NCI-H1105 (cell line): ENCODE results near the gene DCN.
A peak's percentile ranks its signal among the peaks of the same experiment; 100 is the strongest.

ENCODE experiments used
- DNase-seq: peaks from one replicate; lab custom pipeline; 2025; lab: John Stamatoyannopoulos, UW

Gene DCN

DNA sequence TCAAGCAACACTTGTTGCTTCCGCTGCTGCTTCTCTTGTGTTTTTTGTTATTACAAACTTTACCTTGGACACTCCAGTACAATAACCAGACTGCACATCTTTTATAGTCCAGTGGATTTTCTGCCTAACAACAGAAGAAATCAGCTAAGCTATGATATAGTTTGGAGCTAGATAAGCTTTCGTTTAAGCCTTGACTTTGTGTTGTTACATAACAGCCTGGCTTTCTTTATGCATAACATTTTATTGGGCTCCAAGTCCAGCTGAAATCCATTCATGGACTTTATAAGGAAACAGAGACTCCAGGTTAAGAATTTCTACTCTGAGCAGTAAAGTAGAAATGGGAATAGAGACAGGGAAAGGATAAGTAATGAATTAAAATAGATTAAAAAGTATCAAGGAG, 3.5 kb upstream of the DCN start:
- no peak for DNase-seq

DNA sequence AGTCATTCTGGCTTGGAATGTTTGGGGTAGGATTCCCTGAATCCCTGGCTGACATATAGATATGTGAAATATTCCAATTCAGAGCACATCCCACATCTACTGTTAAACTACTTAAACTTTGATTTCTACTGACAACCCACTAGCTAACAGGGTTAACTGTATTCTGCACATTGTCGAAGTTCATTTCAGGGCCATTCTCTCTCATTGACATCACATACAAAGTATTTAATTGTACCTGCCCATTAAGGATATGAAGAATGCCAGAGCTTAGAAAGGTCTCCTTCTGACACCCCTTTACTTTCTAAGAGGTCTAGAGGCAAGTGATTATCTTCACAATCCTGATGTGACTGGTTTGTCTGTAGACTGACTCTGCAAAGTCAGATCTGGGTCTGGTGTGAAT, 2.8 kb upstream of the DCN start:
- DNase-seq = no peak

DNA sequence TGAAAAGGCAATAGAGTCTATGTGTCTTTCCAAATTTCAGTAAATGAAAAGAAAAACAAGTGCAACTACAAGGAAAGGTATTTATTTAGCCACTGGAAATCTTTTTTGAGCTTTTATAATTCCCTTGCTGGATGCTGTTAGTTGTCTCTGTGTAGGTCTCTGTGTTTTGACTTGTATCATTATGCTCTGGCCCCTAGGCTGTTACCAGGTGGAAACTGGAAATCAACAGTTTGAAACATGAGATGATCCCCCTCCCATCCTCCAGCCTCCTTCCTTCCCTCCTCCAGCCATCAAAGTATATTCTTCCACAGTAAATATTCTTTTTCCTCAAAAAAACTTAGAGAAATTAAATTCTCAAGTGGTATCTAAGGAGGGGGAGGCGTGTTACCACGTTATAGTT, 934 bp upstream of the DCN start:
- DNase-seq = no peak

GRCh38 chr12:91180582-91181395, 1.8 kb downstream of the DCN start:
- DNase-seq = no peak

DNA sequence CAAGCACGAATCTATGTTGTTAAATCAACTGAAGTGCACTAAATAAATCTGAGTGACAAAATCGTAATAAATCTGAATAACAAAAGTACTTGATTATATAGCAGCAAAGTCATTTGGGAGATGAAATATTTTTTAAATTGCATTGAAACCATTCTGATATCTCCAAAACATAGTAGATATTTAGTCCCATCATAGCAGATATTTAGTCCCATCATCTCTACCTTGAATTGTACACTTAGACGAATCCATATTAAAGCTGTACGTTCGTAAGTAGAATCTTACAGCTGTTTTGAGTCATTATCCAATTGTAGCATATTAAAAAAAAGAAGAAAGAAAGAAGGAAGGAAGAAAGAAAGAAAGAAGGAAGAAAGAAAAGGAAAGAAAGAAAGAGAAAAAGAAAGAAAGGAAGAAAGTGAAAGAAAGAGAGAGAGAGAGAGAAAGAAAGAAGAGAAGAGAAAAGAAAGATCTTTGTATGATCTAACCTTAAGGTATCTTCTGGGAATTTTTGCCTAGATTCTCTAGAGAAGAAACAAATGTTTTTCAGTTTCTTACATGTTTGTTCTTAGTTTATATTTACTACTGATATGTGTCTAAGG, 2.6 kb downstream of the DCN start:
- no peak for DNase-seq

GRCh38 chr12:91179315-91179714, 3.3 kb downstream of the DCN start:
- DNase-seq = no peak

GRCh38 chr12:91178781-91179180, 3.8 kb downstream of the DCN start:
- DNase-seq = no peak

GRCh38 chr12:91178139-91178561, 4.5 kb downstream of the DCN start:
- no peak for DNase-seq

GRCh38 chr12:91177381-91177780, 5.2 kb downstream of the DCN start:
- DNase-seq = no peak

- no peak for DNase-seq
Observed at GRCh38 chr12:91176915-91177314, 5.7 kb downstream of the DCN start.

DNA sequence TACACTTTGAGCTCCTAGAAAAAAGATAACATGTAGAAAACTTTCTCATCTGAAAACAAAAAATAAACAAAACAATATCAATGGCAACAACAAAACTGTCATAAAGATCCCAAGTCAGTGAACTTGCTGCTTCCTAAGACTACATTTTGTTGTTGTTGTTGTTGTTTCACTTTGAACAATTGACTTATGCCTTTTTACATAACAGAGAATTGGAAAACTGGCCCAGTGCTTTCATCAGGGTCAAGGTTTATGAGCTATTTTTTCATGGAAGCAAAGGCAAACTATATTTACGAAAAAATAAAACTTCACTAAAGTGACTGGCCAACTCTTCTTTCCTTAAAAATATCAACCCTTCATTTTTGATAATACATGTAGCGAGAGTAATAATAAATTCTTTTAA, 6.3 kb downstream of the DCN start:
- DNase-seq = no peak

DNA sequence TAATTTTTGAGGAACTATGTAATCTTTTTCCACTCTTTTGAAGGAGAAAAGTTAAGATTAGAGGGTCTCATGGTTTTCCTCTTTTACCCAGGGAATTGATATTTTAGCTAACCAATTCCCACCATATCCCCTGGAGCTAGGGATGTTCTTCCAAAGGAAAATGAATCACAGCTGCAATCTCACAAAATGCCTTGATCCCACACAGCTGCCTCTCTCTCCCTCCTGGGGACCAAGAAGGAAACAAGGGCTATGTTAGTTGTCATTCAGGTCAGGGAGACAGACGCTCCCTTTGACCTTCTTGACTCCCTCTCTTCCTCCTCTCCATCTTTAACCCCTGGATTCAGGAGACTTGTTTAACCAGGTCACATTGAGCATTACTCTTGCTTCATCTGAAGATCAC, 9.5 kb downstream of the DCN start:
- no peak for DNase-seq

- DNase-seq = peak; percentile 23
Observed at GRCh38 chr12:91172096-91172495, 10.5 kb downstream of the DCN start.

GRCh38 chr12:91171476-91171875, 11.1 kb downstream of the DCN start:
- DNase-seq = no peak

DNA sequence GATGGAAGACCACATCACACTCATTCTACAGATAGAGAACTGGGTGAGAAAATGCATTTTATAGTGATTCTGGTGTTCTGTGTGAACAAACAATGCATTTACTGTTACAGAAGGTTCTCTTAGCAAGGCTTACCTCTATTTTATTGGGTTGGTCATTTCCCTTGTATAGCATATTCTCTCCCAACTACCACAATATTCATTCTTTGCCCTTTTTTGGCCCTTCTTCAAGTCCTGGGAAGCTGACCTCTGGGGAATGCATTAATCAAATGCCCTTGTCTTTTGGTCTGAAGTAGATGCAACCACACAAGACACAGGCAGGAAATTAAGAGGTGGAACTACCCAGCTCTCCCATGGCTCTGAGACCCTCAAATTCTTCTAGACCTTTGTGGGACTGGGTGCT, 19.5 kb downstream of the DCN start:
- DNase-seq = no peak

DNA sequence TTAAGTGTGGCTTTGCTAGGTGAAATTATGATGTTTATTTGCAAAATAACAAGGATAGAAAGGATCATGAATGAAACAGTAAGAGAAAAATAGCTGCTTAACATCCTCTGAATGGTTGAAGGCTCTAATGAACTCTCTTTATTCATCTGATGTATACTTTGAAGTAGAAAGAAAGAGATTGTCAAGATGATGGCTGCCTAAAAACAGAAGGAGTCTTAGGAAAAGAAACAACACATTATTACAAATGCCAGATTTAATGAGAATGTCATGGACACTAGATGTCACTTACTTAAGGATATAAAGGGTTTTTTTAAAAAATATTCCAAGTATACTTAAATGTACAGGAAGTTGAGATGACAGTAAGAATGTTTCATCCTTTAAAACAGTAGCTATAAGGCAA, 21.6 kb downstream of the DCN start:
- DNase-seq = no peak

DNA sequence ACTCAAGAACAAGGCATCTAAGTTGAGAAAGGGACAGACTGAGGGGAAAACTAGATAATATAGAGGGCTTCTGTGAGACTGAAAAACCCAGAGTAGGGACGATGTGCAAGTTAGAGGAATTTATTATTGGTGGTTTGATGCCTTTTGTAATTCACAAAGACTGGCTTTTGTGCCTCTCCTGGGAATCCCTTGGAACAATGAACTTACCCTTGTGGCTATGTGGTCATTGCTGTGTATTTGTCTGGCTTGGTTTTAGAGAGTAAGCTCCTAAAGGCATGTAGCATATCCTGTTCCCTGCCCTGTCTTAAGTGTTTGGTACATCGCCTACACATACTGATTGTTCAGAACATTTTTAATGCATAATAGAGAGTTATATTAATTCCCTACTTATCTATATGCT, 26.6 kb downstream of the DCN start:
- DNase-seq = no peak

GRCh38 chr12:91154131-91154530, 28.5 kb downstream of the DCN start:
- no peak for DNase-seq

DNA sequence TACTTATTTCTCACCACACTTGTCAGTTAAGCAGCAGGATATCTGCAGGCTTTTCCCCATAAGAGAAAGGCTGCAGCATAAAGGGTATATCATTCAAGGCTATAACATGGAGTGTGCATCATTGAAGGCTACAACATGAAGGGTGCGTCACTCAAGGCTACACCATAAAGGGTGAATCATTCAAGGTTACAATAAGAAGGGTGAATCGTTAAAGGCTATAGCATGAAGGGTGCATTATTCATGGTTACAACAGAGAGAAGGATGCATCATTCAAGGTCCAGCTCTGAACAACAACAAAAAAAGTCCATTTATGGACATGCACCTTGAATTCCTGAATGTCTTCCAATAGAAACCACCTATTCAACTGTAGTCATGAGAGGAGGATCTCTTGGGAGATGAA, 38.6 kb downstream of the DCN start:
- DNase-seq = no peak

- DNase-seq = no peak
Observed at GRCh38 chr12:91143206-91143605, 39.4 kb downstream of the DCN start.

GRCh38 chr12:91142221-91142631, 40.4 kb downstream of the DCN start:
- DNase-seq = no peak

- DNase-seq = no peak
Observed at GRCh38 chr12:91140026-91140931, 42.3 kb downstream of the DCN start.

DNA sequence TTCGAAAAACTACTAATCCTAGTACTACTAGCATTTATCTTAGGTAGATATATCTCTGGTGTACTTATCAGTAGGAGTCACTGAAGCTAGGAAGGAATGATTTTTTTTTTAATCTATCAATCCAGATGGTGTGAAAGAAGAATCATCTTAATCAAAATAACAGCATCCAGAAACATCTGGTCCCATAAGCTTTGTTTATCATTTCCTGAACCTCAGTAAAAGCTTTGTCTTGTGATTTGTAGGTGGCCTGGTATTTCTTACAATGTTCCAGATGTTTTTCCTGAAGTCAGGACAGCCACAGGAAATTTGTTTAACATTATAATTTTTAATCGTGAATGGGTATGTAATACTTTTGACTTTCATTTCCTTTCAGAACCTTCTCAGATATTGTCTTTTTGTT, 43.3 kb downstream of the DCN start:
- DNase-seq = no peak
